AG04449 (cell line): ENCODE data around the gene SNAI1.

Experiments used
- CTCF ChIA-PET: fragments of 350-600 bp; formaldehyde crosslinking; extraction: SDS; loops from one replicate; lab custom pipeline; 2021; ENCODE audit warnings: antibody characterized with exemption; lab: Yijun Ruan, JAX
- POLR2A ChIA-PET: fragments of 400-600, 350-600 bp; formaldehyde crosslinking; extraction: SDS; loops from one replicate; lab custom pipeline; 2020; ENCODE audit warnings: antibody characterized with exemption, inconsistent platforms; lab: Yijun Ruan, JAX
- DNase-seq: peaks from one replicate; pipeline ENCODE4 v3.0.0-alpha.2; 2010; ENCODE audit warnings: low read depth, low spot score
- H3K4me3 ChIP-seq: 2 replicates; pipeline ENCODE4 v1.5.1; 2011; ENCODE audit warnings: low read depth, mild to moderate bottlenecking, control low read depth, low read length
- CTCF ChIP-seq: IDR thresholded peaks from one replicate; pipeline ENCODE4 v1.5.1; 2011; ENCODE audit warnings: mild to moderate bottlenecking, moderate library complexity, low read length, control low read depth, inconsistent platforms; ENCODE audit not compliant: insufficient read depth; ENCODE audit errors: missing control alignments

Gene SNAI1

GRCh38 chr20:50019466-50020256, 36.9 kb downstream of the SNAI1 start:
- DNase-seq: no peak
- no peak overlapping the region for H3K4me3 ChIP-seq
- TF ChIP-seq CTCF: no peak
- ChIA-PET POLR2A (no interaction called here), CTCF (interaction anchor here (1.2 to 2.0 kb wide), 3 partner anchors 9 to 52 kb away, joined by 3 to 7 read pairs (median 5); no protein-coding TSS in a partner anchor)

GRCh38 chr20:50020288-50020687, 37.5 kb downstream of the SNAI1 start:
- no peak for TF ChIP-seq CTCF
- ChIA-PET POLR2A (no interaction called here), CTCF (interaction anchor here (1.2 to 2.0 kb wide), 4 partner anchors 8 to 65 kb away, joined by 3 to 7 read pairs (median 4); no protein-coding TSS in a partner anchor)
- DNase-seq: no peak
- H3K4me3 ChIP-seq: no peak overlapping the region

GRCh38 chr20:50022676-50023075, 39.9 kb downstream of the SNAI1 start:
- ChIA-PET POLR2A (no interaction called here), CTCF (interaction anchor here (0.6 kb wide), 1 partner anchor 10 kb away, joined by 3 read pairs; no protein-coding TSS in a partner anchor)
- no peak overlapping the region for H3K4me3 ChIP-seq
- TF ChIP-seq CTCF: no peak
- no peak for DNase-seq

GRCh38 chr20:50023116-50023805, 40.5 kb downstream of the SNAI1 start:
- TF ChIP-seq CTCF: no peak
- H3K4me3 ChIP-seq: no peak overlapping the region
- CTCF ChIA-PET: interaction anchor here (0.6 kb wide), 1 partner anchor 10 kb away, joined by 3 read pairs; no protein-coding TSS in a partner anchor

GRCh38 chr20:50026746-50027575, 44.2 kb downstream of the SNAI1 start:
- ChIA-PET CTCF (interaction anchor here (1.2 to 3.5 kb wide), 4 partner anchors 10 to 48 kb away, joined by 3 to 12 read pairs (median 6); no protein-coding TSS in a partner anchor), POLR2A (no interaction called here)
- DNase-seq: no peak

More at GRCh38 chr20:50023116-50023805, 40.5 kb downstream of the SNAI1 start:
- DNase-seq: no peak
- POLR2A ChIA-PET: no interaction called here

More at GRCh38 chr20:50026746-50027575, 44.2 kb downstream of the SNAI1 start:
- TF ChIP-seq CTCF: no peak
- H3K4me3 ChIP-seq: no peak overlapping the region
